ENCODE results near the gene RSPH3. TPM values are rescaled to one million over a fixed set of nuclear protein-coding genes. Genes with fewer than 3 reads are reported as not detected.

Gene RSPH3
- polyA plus RNA-seq, 1 of the 3 experiments (the other 2 are of a cell fraction): 2.1 TPM

DNA sequence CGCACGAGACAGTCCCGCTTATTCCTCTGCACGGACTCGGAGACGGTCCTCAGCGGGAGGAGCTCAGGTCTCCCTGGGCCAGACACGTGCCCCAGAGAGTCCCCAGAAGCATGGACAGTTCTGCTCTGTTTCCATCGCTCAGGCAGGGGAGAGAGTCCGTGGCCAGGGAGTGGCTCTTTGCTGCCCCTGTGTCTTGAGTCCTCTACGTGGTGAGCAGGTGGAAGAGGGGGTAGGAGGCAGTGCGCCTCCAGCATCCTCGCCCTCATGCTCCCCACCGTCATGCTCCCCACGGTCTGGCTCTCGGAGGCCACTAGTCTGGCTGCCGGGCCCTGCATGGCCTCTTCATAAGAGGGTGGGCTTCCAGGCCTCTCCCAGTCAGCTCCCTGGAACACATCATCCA lies 35.9 kb upstream of the RSPH3 start:
- H3K4me3 ChIP-seq (ENCODE audit: low read depth in 2 of 2, low read length in 1 of 2): no peak overlapping the region
- CTCF ChIA-PET: interaction anchor here (1.4 to 10.7 kb wide), 3 partner anchors 18 to 99 kb away, joined by 3 to 152 read pairs (median 9); no protein-coding TSS in a partner anchor
- POLR2A ChIA-PET: no interaction called here

DNA sequence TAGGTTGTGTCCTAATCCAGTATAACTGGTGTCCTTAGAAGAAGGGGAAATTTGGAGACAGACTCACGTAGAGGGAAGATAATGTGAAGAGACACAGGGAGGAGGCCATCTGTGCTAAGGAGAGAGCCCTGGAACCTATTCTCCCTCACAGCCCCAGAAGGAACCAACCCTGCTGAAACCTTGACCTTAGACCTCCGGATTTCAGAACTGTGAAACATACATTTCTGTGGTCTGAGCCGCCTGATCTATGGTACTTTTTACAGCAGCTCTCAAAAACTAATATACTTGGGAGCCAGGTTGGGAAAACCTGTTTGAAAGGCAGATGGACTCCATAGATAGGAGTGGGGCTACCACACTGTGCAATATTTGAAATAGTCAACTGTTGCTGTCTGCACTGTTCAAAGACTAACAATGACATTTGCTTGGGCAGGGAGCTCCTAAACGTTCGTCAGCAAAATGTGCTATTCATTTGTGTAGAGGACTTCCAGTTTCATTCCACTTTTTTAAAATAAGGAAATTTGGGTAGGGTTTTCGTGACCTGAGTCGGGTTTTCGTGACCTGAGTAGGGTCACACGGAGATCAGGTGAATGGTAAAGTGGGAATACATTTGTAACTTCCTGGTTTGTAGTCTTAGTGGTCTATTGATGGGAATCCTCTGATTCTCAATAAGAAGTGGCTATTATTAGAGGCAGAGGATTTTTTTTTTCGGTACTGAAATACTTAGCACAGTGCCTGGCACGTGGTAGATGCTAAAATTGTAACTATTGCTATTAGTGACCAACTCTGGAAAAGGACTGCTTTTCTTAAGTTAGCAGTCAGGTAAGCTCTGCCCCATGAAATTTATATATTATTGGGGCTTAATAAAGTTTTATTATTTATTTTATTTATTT lies 33.4 kb upstream of the RSPH3 start:
- Histone ChIP-seq H3F3A (replicated peaks; ENCODE audit: insufficient read depth) (no peaks in the 10 kb centered on the region), H3K4me2 (no peak overlapping the region), H3K36me3 (replicated peaks in 1 of 2; ENCODE audit: control insufficient read depth in 1 of 2, insufficient read depth in 2 of 2, low read length in 1 of 2) (no peaks in the 10 kb centered on the region), H2AFZ (ENCODE audit: low read depth) (no peak overlapping the region), H3K9me3 (no peaks in the 10 kb centered on the region), H3K9ac (no peak overlapping the region), H3K27ac (ENCODE audit: low read depth in 2 of 2, low read length in 1 of 2) (no peak overlapping the region), H3K4me3 (ENCODE audit: low read depth in 2 of 2, low read length in 1 of 2) (no peak overlapping the region), H3K79me2 (ENCODE audit: insufficient read depth) (no peaks in the 10 kb centered on the region), H4K20me1 (ENCODE audit: insufficient read depth) (no peaks in the 10 kb centered on the region), H3K27me3 (ENCODE audit: insufficient read depth) (no peaks in the 10 kb centered on the region; the same call in 1 of the 2 replicates), H3K9me2 (0 out of 2 replicates have a peak, but pooled peaks cover 2% of the 10 kb centered on the region), H3K4me1 (ENCODE audit: control insufficient read depth in 1 of 2, insufficient read depth in 2 of 2, low read depth in 1 of 2, low read length in 1 of 2) (no peaks in the 10 kb centered on the region)
- CTCF ChIA-PET: interaction anchor here (0.5 to 2.7 kb wide), 7 partner anchors 9 to 271 kb away, joined by 3 to 19 read pairs (median 3); no protein-coding TSS in a partner anchor
- 56% methylated on average over 11 of the region's 11 CpGs for WGBS (ENCODE audit: low lambda C conversion rate)
- DNase-seq: no peak
- POLR2A ChIA-PET: no interaction called here
- no peak for TF ChIP-seq YY1 (IDR thresholded peaks at IDR 0.05; ENCODE audit: low read depth)
- TF ChIP-seq, protein P1, sequence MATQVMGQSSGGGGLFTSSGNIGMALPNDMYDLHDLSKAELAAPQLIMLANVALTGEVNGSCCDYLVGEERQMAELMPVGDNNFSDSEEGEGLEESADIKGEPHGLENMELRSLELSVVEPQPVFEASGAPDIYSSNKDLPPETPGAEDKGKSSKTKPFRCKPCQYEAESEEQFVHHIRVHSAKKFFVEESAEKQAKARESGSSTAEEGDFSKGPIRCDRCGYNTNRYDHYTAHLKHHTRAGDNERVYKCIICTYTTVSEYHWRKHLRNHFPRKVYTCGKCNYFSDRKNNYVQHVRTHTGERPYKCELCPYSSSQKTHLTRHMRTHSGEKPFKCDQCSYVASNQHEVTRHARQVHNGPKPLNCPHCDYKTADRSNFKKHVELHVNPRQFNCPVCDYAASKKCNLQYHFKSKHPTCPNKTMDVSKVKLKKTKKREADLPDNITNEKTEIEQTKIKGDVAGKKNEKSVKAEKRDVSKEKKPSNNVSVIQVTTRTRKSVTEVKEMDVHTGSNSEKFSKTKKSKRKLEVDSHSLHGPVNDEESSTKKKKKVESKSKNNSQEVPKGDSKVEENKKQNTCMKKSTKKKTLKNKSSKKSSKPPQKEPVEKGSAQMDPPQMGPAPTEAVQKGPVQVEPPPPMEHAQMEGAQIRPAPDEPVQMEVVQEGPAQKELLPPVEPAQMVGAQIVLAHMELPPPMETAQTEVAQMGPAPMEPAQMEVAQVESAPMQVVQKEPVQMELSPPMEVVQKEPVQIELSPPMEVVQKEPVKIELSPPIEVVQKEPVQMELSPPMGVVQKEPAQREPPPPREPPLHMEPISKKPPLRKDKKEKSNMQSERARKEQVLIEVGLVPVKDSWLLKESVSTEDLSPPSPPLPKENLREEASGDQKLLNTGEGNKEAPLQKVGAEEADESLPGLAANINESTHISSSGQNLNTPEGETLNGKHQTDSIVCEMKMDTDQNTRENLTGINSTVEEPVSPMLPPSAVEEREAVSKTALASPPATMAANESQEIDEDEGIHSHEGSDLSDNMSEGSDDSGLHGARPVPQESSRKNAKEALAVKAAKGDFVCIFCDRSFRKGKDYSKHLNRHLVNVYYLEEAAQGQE (IDR thresholded peaks at IDR 0.05; ENCODE audit: low read depth, low read length): no peak
- TF ChIP-seq, protein P2, sequence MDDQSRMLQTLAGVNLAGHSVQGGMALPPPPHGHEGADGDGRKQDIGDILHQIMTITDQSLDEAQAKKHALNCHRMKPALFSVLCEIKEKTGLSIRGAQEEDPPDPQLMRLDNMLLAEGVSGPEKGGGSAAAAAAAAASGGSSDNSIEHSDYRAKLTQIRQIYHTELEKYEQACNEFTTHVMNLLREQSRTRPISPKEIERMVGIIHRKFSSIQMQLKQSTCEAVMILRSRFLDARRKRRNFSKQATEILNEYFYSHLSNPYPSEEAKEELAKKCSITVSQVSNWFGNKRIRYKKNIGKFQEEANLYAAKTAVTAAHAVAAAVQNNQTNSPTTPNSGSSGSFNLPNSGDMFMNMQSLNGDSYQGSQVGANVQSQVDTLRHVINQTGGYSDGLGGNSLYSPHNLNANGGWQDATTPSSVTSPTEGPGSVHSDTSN (IDR thresholded peaks at IDR 0.05): no peak
- TF ChIP-seq FOXJ3 (CRISPR knock-in tag; IDR thresholded peaks at IDR 0.05): no peak
- TF ChIP-seq TAF1 (IDR thresholded peaks at IDR 0.05; ENCODE audit: borderline replicate concordance, low read depth, low read length): no peak
- no peak for TF ChIP-seq POLR2AphosphoS5 (IDR thresholded peaks at IDR 0.05; ENCODE audit: low read depth, low read length)
- TF ChIP-seq, protein P3, sequence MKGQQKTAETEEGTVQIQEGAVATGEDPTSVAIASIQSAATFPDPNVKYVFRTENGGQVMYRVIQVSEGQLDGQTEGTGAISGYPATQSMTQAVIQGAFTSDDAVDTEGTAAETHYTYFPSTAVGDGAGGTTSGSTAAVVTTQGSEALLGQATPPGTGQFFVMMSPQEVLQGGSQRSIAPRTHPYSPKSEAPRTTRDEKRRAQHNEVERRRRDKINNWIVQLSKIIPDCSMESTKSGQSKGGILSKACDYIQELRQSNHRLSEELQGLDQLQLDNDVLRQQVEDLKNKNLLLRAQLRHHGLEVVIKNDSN (IDR thresholded peaks at IDR 0.05; ENCODE audit: borderline replicate concordance, low read depth): no peak
- no peak for TF ChIP-seq RCOR1 (IDR thresholded peaks at IDR 0.05; ENCODE audit: low read length)

More for the DNA sequence above, 35.9 kb upstream of the RSPH3 start:
- no peaks in the 10 kb centered on the region for H3K4me1 ChIP-seq (ENCODE audit: control insufficient read depth in 1 of 2, insufficient read depth in 2 of 2, low read depth in 1 of 2, low read length in 1 of 2)
- H3K27me3 ChIP-seq (ENCODE audit: insufficient read depth): peaks cover 8% of the 10 kb centered on the region; the same call in 1 of the 2 replicates
- no peaks in the 10 kb centered on the region for H3K79me2 ChIP-seq (ENCODE audit: insufficient read depth)
- H3K36me3 ChIP-seq (replicated peaks in 1 of 2; ENCODE audit: control insufficient read depth in 1 of 2, insufficient read depth in 2 of 2, low read length in 1 of 2): no peaks in the 10 kb centered on the region
- H2AFZ ChIP-seq (ENCODE audit: low read depth): no peak overlapping the region
- H3K9me2 ChIP-seq: 0 out of 2 replicates have a peak, but pooled peaks cover 2% of the 10 kb centered on the region
- H3K9ac ChIP-seq: no peak overlapping the region
- 93% methylated on average over 5 of the region's 17 CpGs for WGBS (ENCODE audit: low lambda C conversion rate)
- H4K20me1 ChIP-seq (ENCODE audit: insufficient read depth): no peaks in the 10 kb centered on the region
- H3K27ac ChIP-seq (ENCODE audit: low read depth in 2 of 2, low read length in 1 of 2): no peak overlapping the region
- H3K9me3 ChIP-seq: no peaks in the 10 kb centered on the region
- TF ChIP-seq, protein P4, sequence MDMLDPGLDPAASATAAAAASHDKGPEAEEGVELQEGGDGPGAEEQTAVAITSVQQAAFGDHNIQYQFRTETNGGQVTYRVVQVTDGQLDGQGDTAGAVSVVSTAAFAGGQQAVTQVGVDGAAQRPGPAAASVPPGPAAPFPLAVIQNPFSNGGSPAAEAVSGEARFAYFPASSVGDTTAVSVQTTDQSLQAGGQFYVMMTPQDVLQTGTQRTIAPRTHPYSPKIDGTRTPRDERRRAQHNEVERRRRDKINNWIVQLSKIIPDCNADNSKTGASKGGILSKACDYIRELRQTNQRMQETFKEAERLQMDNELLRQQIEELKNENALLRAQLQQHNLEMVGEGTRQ (IDR thresholded peaks at IDR 0.05; ENCODE audit: borderline replicate concordance, low read depth, low read length): no peak
- TF ChIP-seq ELF1 (IDR thresholded peaks at IDR 0.05): no peak
- no peak for TF ChIP-seq JUND (IDR thresholded peaks at IDR 0.05)
- no peak for TF ChIP-seq FOXM1 (IDR thresholded peaks at IDR 0.05; ENCODE audit: low read depth)
- no peak for TF ChIP-seq MEF2A (IDR thresholded peaks at IDR 0.05; ENCODE audit: borderline replicate concordance, low read depth)
- TF ChIP-seq, protein P3 (IDR thresholded peaks at IDR 0.05; ENCODE audit: borderline replicate concordance, low read depth): no peak
- TF ChIP-seq NRF1 (IDR thresholded peaks at IDR 0.05; ENCODE audit: low read depth, low read length): no peak
- no peak for TF ChIP-seq YY1 (IDR thresholded peaks at IDR 0.05; ENCODE audit: low read depth)
- TF ChIP-seq, protein P5, sequence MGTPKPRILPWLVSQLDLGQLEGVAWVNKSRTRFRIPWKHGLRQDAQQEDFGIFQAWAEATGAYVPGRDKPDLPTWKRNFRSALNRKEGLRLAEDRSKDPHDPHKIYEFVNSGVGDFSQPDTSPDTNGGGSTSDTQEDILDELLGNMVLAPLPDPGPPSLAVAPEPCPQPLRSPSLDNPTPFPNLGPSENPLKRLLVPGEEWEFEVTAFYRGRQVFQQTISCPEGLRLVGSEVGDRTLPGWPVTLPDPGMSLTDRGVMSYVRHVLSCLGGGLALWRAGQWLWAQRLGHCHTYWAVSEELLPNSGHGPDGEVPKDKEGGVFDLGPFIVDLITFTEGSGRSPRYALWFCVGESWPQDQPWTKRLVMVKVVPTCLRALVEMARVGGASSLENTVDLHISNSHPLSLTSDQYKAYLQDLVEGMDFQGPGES (IDR thresholded peaks at IDR 0.05; ENCODE audit: low read depth, low read length): no peak
- TF ChIP-seq RXRA (IDR thresholded peaks at IDR 0.05; ENCODE audit: borderline replicate concordance, low read depth): no peak
- no peak for TF ChIP-seq TAF1 (IDR thresholded peaks at IDR 0.05; ENCODE audit: borderline replicate concordance, low read depth, low read length)
- no peak for DNase-seq
- no peaks in the 10 kb centered on the region for H3F3A ChIP-seq (replicated peaks; ENCODE audit: insufficient read depth)
- no peak overlapping the region for H3K4me2 ChIP-seq

Measured in SK-N-SH (cell line).